ENCODE data around the gene FZD7. TPM values are rescaled to one million over a fixed set of nuclear protein-coding genes. Genes with fewer than 3 reads are reported as not detected.
A peak's percentile ranks its signal among the peaks of the same experiment; 100 is the strongest.

The FZD7 gene
- total and polyA plus RNA-seq, 9 of the 15 experiments (the other 6 are each of a cell fraction or from before 2014, with no cell fraction given) = 0.11 to 2.4 (median 0.69) TPM

GRCh38 chr2:202038471-202039277 lies 5.0 kb downstream of the FZD7 start (continued):
- TF ChIP-seq ZNF609 (CRISPR knock-in tag; IDR thresholded peaks at IDR 0.05; ENCODE audit: borderline replicate concordance) (no peak), ZBTB40 (IDR thresholded peaks at IDR 0.05) (no peak), ZBTB40 (CRISPR knock-in tag; IDR thresholded peaks at IDR 0.05) (no peak), NFRKB (IDR thresholded peaks at IDR 0.05; ENCODE audit: low read depth) (no peak), HNRNPUL1 (IDR thresholded peaks at IDR 0.05; ENCODE audit: low read length) (no peak), PCBP2 (IDR thresholded peaks at IDR 0.05; ENCODE audit: low read depth, low read length, poor library complexity, severe bottlenecking) (no peak), ZNF197 (CRISPR knock-in tag; IDR thresholded peaks at IDR 0.05; ENCODE audit: low read depth) (no peak), ZFX (CRISPR knock-in tag; IDR thresholded peaks at IDR 0.05) (no peak), NR0B1 (IDR thresholded peaks at IDR 0.05; ENCODE audit: partially characterized antibody) (no peak), MEIS2 (IDR thresholded peaks at IDR 0.05; ENCODE audit: partially characterized antibody) (no peak), NFE2 (IDR thresholded peaks at IDR 0.05; ENCODE audit: low read depth) (peak; percentile 89), MAFF (IDR thresholded peaks at IDR 0.05; ENCODE audit: low read length) (peak; percentile 64)

Measured in K562 (cell line).